Immature natural killer cell (primary cell): ENCODE measurements around the gene ADAMTS6. TPM values are rescaled to one million over a fixed set of nuclear protein-coding genes. Genes with fewer than 3 reads are reported as not detected.
"Not testable (repeated sequence)": the region's sequence is repeated elsewhere in the genome, so short reads cannot be mapped to it uniquely, and the experiment has no call there.

ENCODE experiments used
- DNase-seq, 3 donors: peaks; one replicate each; pipeline ENCODE4 v3.0.0; 2022; ENCODE audit warnings: mixed read lengths in 1 of 3
- H3K27ac Mint-ChIP-seq, 6 donors: one replicate each; pipeline ENCODE4 v1.8.0; 2020; ENCODE audit warnings: mixed read lengths in 6 of 6, mild to moderate bottlenecking in 5 of 6, inconsistent platforms in 4 of 6, moderate library complexity in 3 of 6
- H3K27me3 Mint-ChIP-seq, 3 donors: one replicate each; pipeline ENCODE4 v1.8.0; 2020 to 2021; ENCODE audit warnings: low read depth in 3 of 3, mild to moderate bottlenecking in 3 of 3, mixed read lengths in 3 of 3, moderate library complexity in 3 of 3, inconsistent platforms in 1 of 3
- H3K36me3 Mint-ChIP-seq, 3 donors: one replicate each; pipeline ENCODE4 v1.8.0; 2020; ENCODE audit warnings: mixed read lengths in 3 of 3, inconsistent platforms in 2 of 3, mild to moderate bottlenecking in 2 of 3
- H3K4me1 Mint-ChIP-seq, 2 donors: one replicate each; pipeline ENCODE4 v1.8.0; 2020; ENCODE audit warnings: inconsistent platforms in 2 of 2, mild to moderate bottlenecking in 2 of 2, mixed read lengths in 2 of 2, moderate library complexity in 1 of 2
- H3K4me3 Mint-ChIP-seq, 5 donors: one replicate each; pipeline ENCODE4 v1.8.0; 2020; ENCODE audit warnings: mild to moderate bottlenecking in 5 of 5, mixed read lengths in 5 of 5, inconsistent platforms in 3 of 5, moderate library complexity in 3 of 5
- H3K9me3 Mint-ChIP-seq, 6 donors: one replicate each; pipeline ENCODE4 v1.8.0; 2020; ENCODE audit warnings: mild to moderate bottlenecking in 6 of 6, mixed read lengths in 6 of 6, inconsistent platforms in 4 of 6, moderate library complexity in 3 of 6
- polyA plus RNA-seq, 3 donors: library from polyadenylated mRNA; unstranded; fragments of 300-500 nt; fragmentation: Illumina TruSeq; gene quantifications; one replicate each; pipeline ENCODE4 v1.2.3, GENCODE V29; 2021

Gene ADAMTS6
- not detected for polyA plus RNA-seq

GRCh38 chr5:65481635-65482295, at the start of gene ADAMTS6:
TSS of gene ADAMTS6 (minus strand) at chr5:65481920. CDS start at chr5:65473673, 8,247 bp downstream.
- Mint-ChIP-seq H3K27me3 (peaks cover 0 to 9% (median 3%) of the 10 kb centered on the region in 3 donors), H3K4me1 (peaks cover 10% of the 10 kb centered on the region in 2 donors), H3K9me3 (no peaks in the 10 kb centered on the region), H3K36me3 (no peaks in the 10 kb centered on the region), H3K27ac (peak within 1 kb of the TSS; percentile 79 to 90 (median 86)), H3K4me3 (peak within 1 kb of the TSS in 2 of 5 donors; percentile 87 to 93)
- DNase-seq: peak; percentile 40 to 59 (median 47)

- Mint-ChIP-seq H3K36me3 (peaks cover 0 to 8% (median 3%) of the 10 kb centered on the region in 3 donors), H3K4me3 (no peak overlapping the region), H3K27ac (peak overlapping the region in 1 of 6 donors; percentile 74), H3K4me1 (no peaks in the 10 kb centered on the region), H3K27me3 (no peaks in the 10 kb centered on the region), H3K9me3 (no peaks in the 10 kb centered on the region)
- DNase-seq: no peak
These were observed 49.2 kb upstream of the ADAMTS6 start for GRCh38 chr5:65530904-65531303.

- no peaks in the 10 kb centered on the region for H3K9me3 Mint-ChIP-seq
- H3K36me3 Mint-ChIP-seq: peaks cover 0 to 16% (median 9%) of the 10 kb centered on the region in 3 donors
- no peak for DNase-seq
- no peak overlapping the region for H3K27ac Mint-ChIP-seq
- no peak overlapping the region for H3K4me3 Mint-ChIP-seq
- H3K27me3 Mint-ChIP-seq: no peaks in the 10 kb centered on the region
- no peaks in the 10 kb centered on the region for H3K4me1 Mint-ChIP-seq
These were observed 44.0 kb upstream of the ADAMTS6 start for GRCh38 chr5:65525726-65526125.

GRCh38 chr5:65512170-65512937, 30.6 kb upstream of the ADAMTS6 start:
- H3K4me3 Mint-ChIP-seq: no peak overlapping the region
- H3K27ac Mint-ChIP-seq: no peak overlapping the region
- no peak for DNase-seq
- peaks cover 0 to 4% (median 0%) of the 10 kb centered on the region in 3 donors for H3K36me3 Mint-ChIP-seq
- H3K4me1 Mint-ChIP-seq: no peaks in the 10 kb centered on the region
- H3K27me3 Mint-ChIP-seq: no peaks in the 10 kb centered on the region
- H3K9me3 Mint-ChIP-seq: no peaks in the 10 kb centered on the region

- H3K9me3 Mint-ChIP-seq: no peaks in the 10 kb centered on the region
- H3K4me3 Mint-ChIP-seq: no peak overlapping the region
- no peak for DNase-seq
- H3K27me3 Mint-ChIP-seq: no peaks in the 10 kb centered on the region
- no peak overlapping the region for H3K27ac Mint-ChIP-seq
- no peaks in the 10 kb centered on the region for H3K4me1 Mint-ChIP-seq
- H3K36me3 Mint-ChIP-seq: peaks cover 0 to 4% (median 0%) of the 10 kb centered on the region in 3 donors
These were observed 27.3 kb upstream of the ADAMTS6 start for GRCh38 chr5:65508978-65509377.

- no peak overlapping the region for H3K27ac Mint-ChIP-seq
- H3K27me3 Mint-ChIP-seq: no peaks in the 10 kb centered on the region
- DNase-seq: no peak
- no peaks in the 10 kb centered on the region for H3K9me3 Mint-ChIP-seq
- H3K36me3 Mint-ChIP-seq: peaks cover 0 to 8% (median 0%) of the 10 kb centered on the region in 3 donors
- no peak overlapping the region for H3K4me3 Mint-ChIP-seq
- no peaks in the 10 kb centered on the region for H3K4me1 Mint-ChIP-seq
These were observed 25.2 kb upstream of the ADAMTS6 start for GRCh38 chr5:65506961-65507360.

- Mint-ChIP-seq H3K9me3 (no peaks in the 10 kb centered on the region), H3K27me3 (no peaks in the 10 kb centered on the region), H3K27ac (no peak overlapping the region), H3K4me3 (no peak overlapping the region), H3K36me3 (no peaks in the 10 kb centered on the region), H3K4me1 (no peaks in the 10 kb centered on the region)
- no peak for DNase-seq
These were observed 7.4 kb upstream of the ADAMTS6 start for GRCh38 chr5:65489119-65489518.

GRCh38 chr5:65488038-65488687, 6.4 kb upstream of the ADAMTS6 start:
- DNase-seq, H3K4me1 Mint-ChIP-seq: not testable (repeated sequence)

GRCh38 chr5:65486803-65487202, 5.1 kb upstream of the ADAMTS6 start:
- not testable (repeated sequence) for H3K27ac Mint-ChIP-seq, DNase-seq

More at GRCh38 chr5:65488038-65488687, 6.4 kb upstream of the ADAMTS6 start:
- H3K9me3 Mint-ChIP-seq, H3K36me3 Mint-ChIP-seq, H3K4me3 Mint-ChIP-seq, H3K27me3 Mint-ChIP-seq, H3K27ac Mint-ChIP-seq: not testable (repeated sequence)

GRCh38 chr5:65485405-65485804, 3.7 kb upstream of the ADAMTS6 start:
- no peak overlapping the region for H3K4me3 Mint-ChIP-seq
- H3K9me3 Mint-ChIP-seq: no peaks in the 10 kb centered on the region
- H3K27ac Mint-ChIP-seq: no peak overlapping the region
- no peaks in the 10 kb centered on the region for H3K36me3 Mint-ChIP-seq
- H3K27me3 Mint-ChIP-seq: peaks cover 0 to 9% (median 3%) of the 10 kb centered on the region in 3 donors
- no peak for DNase-seq
- H3K4me1 Mint-ChIP-seq: peaks cover 10% of the 10 kb centered on the region in 2 donors

More at GRCh38 chr5:65486803-65487202, 5.1 kb upstream of the ADAMTS6 start:
- H3K4me1 Mint-ChIP-seq, H3K27me3 Mint-ChIP-seq, H3K4me3 Mint-ChIP-seq, H3K36me3 Mint-ChIP-seq, H3K9me3 Mint-ChIP-seq: not testable (repeated sequence)

- H3K9me3 Mint-ChIP-seq: no peaks in the 10 kb centered on the region
- peak overlapping the region in 2 of 5 donors; percentile 87 to 93 for H3K4me3 Mint-ChIP-seq
- peak overlapping the region; percentile 66 to 90 (median 86) for H3K27ac Mint-ChIP-seq
- peak; percentile 14 to 52 (median 45) for DNase-seq
- H3K27me3 Mint-ChIP-seq: peaks cover 0 to 9% (median 3%) of the 10 kb centered on the region in 3 donors
- H3K4me1 Mint-ChIP-seq: peaks cover 10% of the 10 kb centered on the region in 2 donors
- H3K36me3 Mint-ChIP-seq: no peaks in the 10 kb centered on the region
These were observed 2.0 kb upstream of the ADAMTS6 start for GRCh38 chr5:65483546-65484346.

GRCh38 chr5:65482736-65483545, 1.2 kb upstream of the ADAMTS6 start:
- Mint-ChIP-seq H3K4me1 (peaks cover 10% of the 10 kb centered on the region in 2 donors), H3K9me3 (no peaks in the 10 kb centered on the region), H3K36me3 (no peaks in the 10 kb centered on the region), H3K27me3 (peaks cover 0 to 9% (median 3%) of the 10 kb centered on the region in 3 donors), H3K4me3 (peak overlapping the region in 2 of 5 donors; percentile 87 to 93), H3K27ac (peak overlapping the region; percentile 79 to 90 (median 86))
- DNase-seq: peak; percentile 30 to 35 (median 34)
